Measurements from ENCODE around the gene TSPAN33. TPM values are rescaled to one million over a fixed set of nuclear protein-coding genes. Genes with fewer than 3 reads are reported as not detected.
A peak's percentile ranks its signal among the peaks of the same experiment; 100 is the strongest.

The TSPAN33 gene
- total and polyA plus RNA-seq, 9 of the 15 experiments (the other 6 are each of a cell fraction or from before 2014, with no cell fraction given) = 0.03 to 1.5 (median 0.23) TPM; not detected in 2

- in situ Hi-C loops (cut with MboI) = no loop called here
- DNase-seq (ENCODE audit: extremely low read depth in 1 of 4, low spot score in 3 of 4) (no peak), ATAC-seq (peak; percentile 7; the same call in 2 of the 3 replicates), FAIRE-seq (no peak)
- WGBS (ENCODE audit: insufficient coverage, low coverage, missing lambda C conversion rate) = 10% methylated on average over 8 of the region's 8 CpGs
- BruUV-seq (replicated peaks) = no TSS peak
- H3K9ac ChIP-seq (ENCODE audit: insufficient read depth in 1 of 2, low read depth in 2 of 2, low read length in 2 of 2) = peak overlapping the region in 1 of 2 experiments; percentile 52; a peak in 1 of 4 replicates
- H3K27ac ChIP-seq (ENCODE audit: extremely low read depth, low read depth, low read length) = no peak overlapping the region
- peak overlapping the region; percentile 30; the same call in 1 of the 2 replicates for H3K4me2 ChIP-seq (ENCODE audit: insufficient read depth, low read length)
- H3K79me2 ChIP-seq (ENCODE audit: control insufficient read depth, insufficient read depth, low read length) = no peaks in the 10 kb centered on the region
- H3K9me1 ChIP-seq (ENCODE audit: control insufficient read depth, insufficient read depth, low read length) = no peaks in the 10 kb centered on the region
- ChIA-PET CTCF (ENCODE audit: low intra/inter-chr PET ratio) (no interaction called here), POLR2A (interaction anchor here (1.6 to 1.7 kb wide), 2 partner anchors 14 to 24 kb away, joined by 4 read pairs; no protein-coding TSS in a partner anchor)
- H3K9me3 ChIP-seq (replicated peaks; ENCODE audit: control insufficient read depth, insufficient read depth, low read depth, low read length) = no peaks in the 10 kb centered on the region
- intact Hi-C loops (cut with micrococcal nuclease) = no loop called here
- H2AFZ ChIP-seq (ENCODE audit: low read depth, low read length) = peak overlapping the region; percentile 40; the same call in 1 of the 2 replicates
- peaks cover 17 to 18% of the 10 kb centered on the region in 2 experiments; a peak in 4 of 5 replicates for H3K4me1 ChIP-seq (replicated peaks in 1 of 2; ENCODE audit: control insufficient read depth in 2 of 2, insufficient read depth in 2 of 2, low read length in 2 of 2)
- no peak overlapping the region for H3K4me3 ChIP-seq
- no peaks in the 10 kb centered on the region; the same call in 1 of the 2 replicates for H4K20me1 ChIP-seq (replicated peaks; ENCODE audit: control insufficient read depth, insufficient read depth, low read length)
- peaks cover 42 to 62% of the 10 kb centered on the region in 2 experiments for H3K27me3 ChIP-seq (ENCODE audit: control insufficient read depth in 2 of 2, insufficient read depth in 2 of 2, low read length in 2 of 2)
- H3K36me3 ChIP-seq (ENCODE audit: control insufficient read depth, insufficient read depth, low read length) = no peaks in the 10 kb centered on the region
- 0 out of 2 replicates have a peak, but pooled peaks have one; percentile 10 for TF ChIP-seq ESRRA (IDR thresholded peaks at IDR 0.05; ENCODE audit: borderline replicate concordance, low read depth)
- no peak for TF ChIP-seq ATF2 (CRISPR knock-in tag; IDR thresholded peaks at IDR 0.05)
Observed at GRCh38 chr7:129149511-129149910, 5.0 kb downstream of the TSPAN33 start.

Measured in K562 (cell line).